ENCODE data around the gene ADIPOQ. TPM values are rescaled to one million over a fixed set of nuclear protein-coding genes. Genes with fewer than 3 reads are reported as not detected.

Gene ADIPOQ
- total and polyA plus RNA-seq, 3 donors from 2014 or later, result 0.12 to 1.5 TPM; not detected in 1

DNA sequence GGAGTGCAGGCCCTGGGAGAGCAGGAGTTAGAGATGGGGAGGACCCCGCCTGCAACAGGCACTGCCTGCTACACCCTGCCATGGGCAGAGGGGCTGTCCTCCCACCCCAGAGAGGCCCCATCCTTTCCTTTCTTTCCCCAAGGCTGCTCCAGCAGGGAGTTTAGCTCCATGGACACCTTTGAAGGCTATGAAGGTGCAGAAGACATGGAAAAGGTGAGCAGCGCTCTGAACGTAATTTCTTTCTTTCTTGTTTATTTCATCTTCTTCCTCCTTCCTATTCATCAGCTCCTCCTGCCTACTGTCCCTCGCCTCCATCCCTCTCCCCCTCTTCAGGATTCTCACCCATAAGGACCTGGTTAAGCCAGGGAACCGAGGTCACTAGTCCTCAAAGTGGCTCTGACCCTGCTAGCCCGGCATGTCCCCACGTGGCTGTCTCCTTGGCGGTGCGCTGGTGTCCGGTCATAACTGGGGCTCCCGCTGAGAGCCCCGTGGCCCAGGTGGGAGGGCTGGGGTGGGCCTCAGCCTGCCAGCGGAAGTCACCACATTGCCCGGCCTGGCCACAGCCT, 16.0 kb upstream of the ADIPOQ start:
- Histone ChIP-seq H3K27ac (no peak overlapping the region), H3K27me3 (no peaks in the 10 kb centered on the region), H3K4me1 (peaks cover 10% of the 10 kb centered on the region), H3K36me3 (ENCODE audit: low read depth, missing control alignments) (no peaks in the 10 kb centered on the region), H3K9me3 (no peaks in the 10 kb centered on the region), H3K4me3 (peak overlapping the region in 1 of 2 donors; percentile 67)
- no peak for DNase-seq
- intact Hi-C loops (cut with DNase I; ENCODE audit: low total_unique reads), result loop anchor here (10.0 kb wide), 1 partner anchor 212 kb away; the partner anchor contains the start of gene AHSG
- 16 to 19% methylated on average over 8 to 14 of the region's 14 CpGs for WGBS, 2 donors
- TF ChIP-seq POLR2A (IDR thresholded peaks at IDR 0.05), result no peak
- TF ChIP-seq, protein P1, sequence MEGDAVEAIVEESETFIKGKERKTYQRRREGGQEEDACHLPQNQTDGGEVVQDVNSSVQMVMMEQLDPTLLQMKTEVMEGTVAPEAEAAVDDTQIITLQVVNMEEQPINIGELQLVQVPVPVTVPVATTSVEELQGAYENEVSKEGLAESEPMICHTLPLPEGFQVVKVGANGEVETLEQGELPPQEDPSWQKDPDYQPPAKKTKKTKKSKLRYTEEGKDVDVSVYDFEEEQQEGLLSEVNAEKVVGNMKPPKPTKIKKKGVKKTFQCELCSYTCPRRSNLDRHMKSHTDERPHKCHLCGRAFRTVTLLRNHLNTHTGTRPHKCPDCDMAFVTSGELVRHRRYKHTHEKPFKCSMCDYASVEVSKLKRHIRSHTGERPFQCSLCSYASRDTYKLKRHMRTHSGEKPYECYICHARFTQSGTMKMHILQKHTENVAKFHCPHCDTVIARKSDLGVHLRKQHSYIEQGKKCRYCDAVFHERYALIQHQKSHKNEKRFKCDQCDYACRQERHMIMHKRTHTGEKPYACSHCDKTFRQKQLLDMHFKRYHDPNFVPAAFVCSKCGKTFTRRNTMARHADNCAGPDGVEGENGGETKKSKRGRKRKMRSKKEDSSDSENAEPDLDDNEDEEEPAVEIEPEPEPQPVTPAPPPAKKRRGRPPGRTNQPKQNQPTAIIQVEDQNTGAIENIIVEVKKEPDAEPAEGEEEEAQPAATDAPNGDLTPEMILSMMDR (IDR thresholded peaks at IDR 0.05), result no peak

DNA sequence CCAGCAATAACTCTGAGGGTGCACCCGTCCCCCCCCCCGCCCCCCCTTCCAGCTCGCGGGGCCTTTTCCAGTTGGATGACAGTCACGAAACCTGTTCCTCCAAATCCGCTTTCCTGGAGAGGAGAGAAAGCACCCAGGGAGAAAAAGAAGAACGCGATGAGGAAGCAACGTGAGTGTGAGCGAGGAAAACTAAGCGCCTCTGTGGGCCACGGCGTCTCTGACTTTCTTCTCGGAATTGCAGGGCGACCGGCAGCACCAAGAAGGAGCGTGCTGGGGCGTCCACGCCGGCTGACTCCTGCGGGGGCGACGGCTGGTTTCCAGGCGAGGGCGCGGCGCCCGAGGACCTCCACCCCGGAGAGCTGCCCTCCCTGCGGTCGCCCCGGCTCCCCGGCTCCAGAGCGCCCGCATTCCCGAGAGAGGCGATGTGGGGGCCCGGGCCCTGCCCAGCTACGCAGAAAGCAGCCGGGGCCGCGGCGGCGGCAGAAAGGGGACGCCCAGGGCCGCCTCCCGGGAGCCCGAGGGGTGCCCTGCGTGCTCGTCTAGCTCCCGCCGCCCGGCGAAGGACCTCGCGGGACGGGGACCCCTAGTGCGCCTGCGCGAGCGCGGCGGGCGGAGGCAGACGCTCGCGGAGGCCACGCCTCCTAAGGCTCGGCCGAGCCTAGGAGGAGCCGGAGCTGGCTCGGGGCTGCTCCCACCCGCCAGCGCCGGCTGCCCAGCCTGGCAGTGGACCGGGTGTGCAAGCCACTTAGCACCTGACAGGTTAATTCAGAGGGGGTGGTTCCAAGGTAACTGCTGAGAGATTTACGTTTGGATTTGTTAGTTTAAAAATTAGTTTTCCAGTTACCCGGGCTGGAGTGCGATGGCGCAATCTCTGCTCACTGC, 15.3 kb upstream of the ADIPOQ start:
- H3K4me1 ChIP-seq, result peaks cover 10% of the 10 kb centered on the region
- DNase-seq, result peak; percentile 83
- no peak overlapping the region for H3K27ac ChIP-seq
- H3K27me3 ChIP-seq, result no peaks in the 10 kb centered on the region
- H3K36me3 ChIP-seq (ENCODE audit: low read depth, missing control alignments), result no peaks in the 10 kb centered on the region
- 3 to 4% methylated on average over 26 to 57 of the region's 80 CpGs for WGBS, 2 donors
- peak overlapping the region; percentile 55 to 67 for H3K4me3 ChIP-seq
- intact Hi-C loops (cut with DNase I; ENCODE audit: low total_unique reads), result loop anchor here (10.0 kb wide), 1 partner anchor 212 kb away; the partner anchor contains the start of gene AHSG
- TF ChIP-seq, protein P1 (IDR thresholded peaks at IDR 0.05), result no peak
- no peak for TF ChIP-seq POLR2A (IDR thresholded peaks at IDR 0.05)
- no peaks in the 10 kb centered on the region for H3K9me3 ChIP-seq

DNA sequence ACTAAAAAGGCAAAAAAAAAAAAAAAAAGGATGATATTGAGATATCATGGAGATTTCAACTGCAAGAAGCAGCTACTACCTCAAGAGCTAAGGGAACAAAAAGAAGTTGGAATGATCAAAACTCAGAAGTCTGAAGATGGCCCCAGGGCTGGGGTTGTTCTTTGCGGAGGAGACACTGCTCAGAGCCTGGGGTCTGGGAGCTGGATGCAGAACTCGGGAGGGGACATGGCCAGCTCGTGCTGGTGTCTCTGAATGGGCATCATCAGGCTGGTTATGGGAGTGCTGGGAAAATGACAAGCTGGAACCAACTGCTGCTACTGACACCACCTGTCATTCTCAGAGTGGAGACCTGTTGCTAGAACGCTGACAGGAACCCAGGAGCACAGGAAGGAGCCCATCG, 14.2 kb upstream of the ADIPOQ start:
- 20 to 26% methylated on average over 4 to 5 of the region's 5 CpGs for WGBS, 2 donors
- no peak overlapping the region for H3K27ac ChIP-seq
- TF ChIP-seq, protein P1 (IDR thresholded peaks at IDR 0.05), result no peak
- TF ChIP-seq POLR2A (IDR thresholded peaks at IDR 0.05), result no peak
- intact Hi-C loops (cut with DNase I; ENCODE audit: low total_unique reads), result loop anchor here (10.0 kb wide), 1 partner anchor 214 kb away; the partner anchor contains the start of gene AHSG
- DNase-seq, result no peak
- H3K36me3 ChIP-seq (ENCODE audit: low read depth, missing control alignments), result no peaks in the 10 kb centered on the region
- no peaks in the 10 kb centered on the region for H3K27me3 ChIP-seq
- peaks cover 10% of the 10 kb centered on the region for H3K4me1 ChIP-seq
- H3K4me3 ChIP-seq, result no peak overlapping the region
- H3K9me3 ChIP-seq, result no peaks in the 10 kb centered on the region

DNA sequence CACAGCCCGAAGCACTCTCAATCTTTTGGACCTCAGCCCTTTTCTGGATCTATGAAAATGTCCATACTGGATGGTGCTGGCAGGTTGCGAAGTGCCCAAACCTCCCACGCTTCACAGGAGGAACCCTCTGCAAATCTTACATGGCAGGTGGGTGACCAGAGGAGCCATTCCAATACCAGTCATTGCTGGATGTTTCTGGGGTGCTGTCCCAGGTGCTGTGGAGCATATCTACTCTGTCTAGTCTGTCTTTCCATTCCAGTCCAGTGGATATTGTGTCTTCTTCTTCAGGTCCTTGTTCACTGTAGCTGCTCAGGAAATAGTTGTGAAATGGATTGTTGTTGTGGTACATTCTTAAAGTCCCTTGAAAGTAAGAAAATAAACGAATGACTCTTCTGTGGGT, 10.7 kb upstream of the ADIPOQ start:
- TF ChIP-seq, protein P1 (IDR thresholded peaks at IDR 0.05), result no peak
- no peak for TF ChIP-seq POLR2A (IDR thresholded peaks at IDR 0.05)
- WGBS, 2 donors, result 66 to 83% methylated on average over 4 of the region's 4 CpGs
- no peaks in the 10 kb centered on the region for H3K4me1 ChIP-seq

More for the DNA sequence above, 10.7 kb upstream of the ADIPOQ start:
- H3K27me3 ChIP-seq, result no peaks in the 10 kb centered on the region
- DNase-seq, result no peak
- no peak overlapping the region for H3K4me3 ChIP-seq
- no peak overlapping the region for H3K27ac ChIP-seq
- intact Hi-C loops (cut with DNase I; ENCODE audit: low total_unique reads), result no loop called here
- H3K9me3 ChIP-seq, result no peaks in the 10 kb centered on the region
- no peaks in the 10 kb centered on the region for H3K36me3 ChIP-seq (ENCODE audit: low read depth, missing control alignments)
